HG02610 (cell line): ENCODE measurements around the gene IFITM10.

Experiments
- ATAC-seq: cut with Tn5 transposase; IDR thresholded peaks from one replicate; pipeline ENCODE4 v1.9.1; 2021; ENCODE audit warnings: mild to moderate bottlenecking, moderate library complexity; ENCODE audit not compliant: unreplicated experiment

IFITM10 gene

DNA sequence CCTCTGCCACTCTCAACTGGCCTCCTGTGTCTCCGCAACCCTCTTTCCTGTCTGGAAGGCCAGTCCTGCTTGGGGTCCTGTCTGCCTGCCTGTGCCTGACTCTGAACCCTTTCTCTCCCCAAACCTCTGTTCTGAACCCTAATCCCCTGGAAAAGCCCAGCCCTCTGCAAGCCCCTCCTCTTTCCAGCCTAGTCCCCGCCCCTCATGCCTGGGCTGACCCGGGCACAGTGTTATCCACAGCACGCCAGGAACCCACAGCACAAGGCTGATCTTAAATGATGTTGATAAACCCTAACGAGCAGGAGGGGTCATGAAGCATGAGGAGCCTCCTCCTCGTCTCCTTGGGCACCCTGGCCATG is at the start of gene IFITM10:
Gene IFITM10 (minus strand): TSS at position 115 of the 359 bp plus-strand sequence. CDS start 153 bp downstream, outside the sequence.
- no peak for ATAC-seq

DNA sequence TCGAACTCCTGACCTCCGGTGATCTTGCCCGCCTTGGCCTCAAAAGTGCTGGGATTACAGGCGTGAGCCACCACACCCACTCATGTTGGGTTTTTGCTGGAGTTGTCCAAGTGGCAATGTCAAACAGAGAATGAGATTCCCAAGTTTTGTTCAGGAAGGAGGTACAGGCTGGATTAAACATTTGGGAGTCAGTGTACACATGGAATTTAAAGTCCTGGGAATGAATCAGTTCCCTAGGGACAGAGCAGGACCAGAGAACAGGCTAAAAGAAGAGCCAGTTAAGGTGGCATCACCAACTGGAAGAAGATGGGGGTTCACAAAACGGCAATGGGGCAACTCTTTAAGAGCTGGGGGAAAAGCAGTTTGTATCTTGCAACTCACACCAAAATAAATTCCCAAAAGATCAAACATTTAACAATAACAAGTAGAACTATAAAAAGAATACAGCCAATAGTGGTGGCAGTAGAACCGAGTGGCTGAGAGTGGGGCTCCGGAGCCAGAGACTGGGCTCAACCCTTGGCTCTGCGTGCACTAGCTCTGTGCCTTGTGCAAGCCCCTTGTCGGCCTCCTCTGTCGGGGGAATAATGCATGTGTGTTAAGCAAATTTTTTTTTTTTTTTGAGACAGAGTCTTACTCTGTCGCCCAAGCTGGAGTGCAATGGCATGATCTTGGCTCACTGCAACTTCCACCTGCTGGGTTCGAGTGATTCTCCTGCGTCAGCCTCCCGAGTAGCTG is 47.2 kb upstream of the IFITM10 start:
- ATAC-seq, result no peak

DNA sequence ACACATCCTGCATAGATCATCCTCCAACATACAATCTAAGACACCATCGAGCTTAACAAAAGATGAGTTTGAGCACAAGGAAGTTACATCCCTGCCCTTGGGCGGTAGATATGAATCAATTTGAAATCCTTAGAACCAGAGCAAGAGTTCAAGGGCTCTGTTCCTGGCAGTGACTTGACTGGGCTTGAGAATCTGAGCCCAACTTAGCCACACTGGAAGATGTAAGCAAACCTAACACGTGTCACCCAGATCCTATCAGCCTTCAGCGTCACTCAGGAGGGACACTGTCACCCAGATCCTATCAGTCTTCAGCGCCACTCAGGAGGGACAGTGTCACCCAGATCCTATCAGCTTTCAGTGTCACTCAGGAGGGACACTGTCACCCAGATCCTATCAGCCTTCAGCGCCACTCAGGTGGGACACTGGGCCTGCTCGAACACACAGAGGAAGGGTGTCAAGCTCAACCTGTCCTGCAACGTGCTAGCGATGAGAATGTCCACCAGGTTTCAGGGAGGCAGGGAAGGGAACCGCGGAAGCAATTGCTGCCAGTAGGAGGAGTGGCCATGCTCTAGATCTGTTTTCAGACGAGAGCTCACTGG is 46.1 kb upstream of the IFITM10 start:
- ATAC-seq, result no peak

DNA sequence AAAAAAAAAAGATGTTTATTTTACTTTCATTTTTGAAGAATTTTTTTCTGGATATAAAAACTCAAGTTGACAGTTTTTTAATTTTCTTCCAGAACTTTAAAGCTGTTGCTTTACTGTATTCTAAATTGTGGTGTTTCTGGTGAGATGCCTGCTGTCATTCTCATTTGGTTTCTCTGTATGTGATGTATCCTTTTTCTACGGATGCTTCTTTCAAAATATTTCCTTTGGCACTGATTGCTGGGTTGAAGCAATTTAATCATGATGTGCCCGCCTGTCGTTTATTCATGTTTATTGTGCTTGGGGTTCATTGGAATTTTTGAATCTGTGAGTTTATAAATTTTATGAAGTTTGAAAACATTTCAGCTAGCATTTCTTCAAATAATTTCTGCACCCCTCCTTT is 42.7 kb upstream of the IFITM10 start:
- no peak for ATAC-seq

DNA sequence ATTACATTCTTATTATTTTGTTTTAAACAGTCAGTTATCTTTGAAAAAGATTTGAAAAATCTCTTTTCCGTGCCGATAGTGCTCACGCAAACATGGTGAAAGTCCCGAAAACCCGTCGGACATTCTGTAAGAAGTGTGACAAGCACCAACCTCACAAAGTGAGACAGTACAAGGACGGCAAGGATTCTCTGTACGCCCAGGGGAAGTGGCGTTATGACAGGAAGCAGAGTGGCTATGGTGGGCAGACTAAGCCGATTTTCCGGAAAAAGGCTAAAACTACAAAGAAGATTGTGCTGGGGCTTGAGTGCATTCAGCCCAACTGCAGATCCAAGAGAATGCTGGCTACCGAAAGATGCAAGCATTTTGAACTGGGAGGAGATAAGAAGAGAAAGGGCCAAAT is 42.1 kb upstream of the IFITM10 start:
- no peak for ATAC-seq

DNA sequence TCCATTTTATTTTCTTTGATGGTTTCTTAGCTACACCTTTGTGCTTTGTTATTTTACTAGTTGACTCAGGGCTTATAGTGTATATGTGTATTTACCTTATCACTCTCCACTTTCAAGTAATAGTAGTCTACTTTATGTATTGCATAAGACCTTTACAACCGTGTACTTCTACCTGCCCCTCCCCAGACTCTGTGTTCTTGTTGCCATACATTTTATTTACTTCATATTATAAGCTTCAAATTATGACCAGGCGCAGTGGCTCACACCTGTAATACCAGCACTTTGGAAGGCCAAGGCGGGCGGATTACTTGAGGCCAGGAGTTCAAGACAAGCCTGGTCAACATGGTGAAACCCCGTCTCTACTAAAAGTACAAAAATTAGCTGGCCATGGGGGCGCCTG is 41.5 kb upstream of the IFITM10 start:
- no peak for ATAC-seq

DNA sequence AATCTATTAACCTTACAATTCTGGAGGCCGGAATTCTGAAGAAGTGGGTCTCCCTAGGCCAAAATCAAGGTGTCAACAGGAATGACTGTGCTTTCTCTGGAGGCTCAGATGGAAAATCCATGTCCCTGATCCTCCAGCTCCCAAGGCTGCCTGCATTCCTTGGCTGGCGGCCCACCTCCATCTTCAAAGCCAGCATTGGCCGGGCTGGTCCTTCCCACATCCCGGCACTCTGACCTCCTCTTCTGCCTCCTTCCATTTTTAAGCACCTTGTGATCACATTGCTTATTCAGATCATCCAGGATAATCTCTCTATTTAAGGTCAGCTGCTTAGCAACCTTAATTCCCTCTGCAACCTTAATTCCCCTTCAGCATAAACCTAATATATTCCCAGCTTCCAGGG is 36.1 kb upstream of the IFITM10 start:
- no peak for ATAC-seq

DNA sequence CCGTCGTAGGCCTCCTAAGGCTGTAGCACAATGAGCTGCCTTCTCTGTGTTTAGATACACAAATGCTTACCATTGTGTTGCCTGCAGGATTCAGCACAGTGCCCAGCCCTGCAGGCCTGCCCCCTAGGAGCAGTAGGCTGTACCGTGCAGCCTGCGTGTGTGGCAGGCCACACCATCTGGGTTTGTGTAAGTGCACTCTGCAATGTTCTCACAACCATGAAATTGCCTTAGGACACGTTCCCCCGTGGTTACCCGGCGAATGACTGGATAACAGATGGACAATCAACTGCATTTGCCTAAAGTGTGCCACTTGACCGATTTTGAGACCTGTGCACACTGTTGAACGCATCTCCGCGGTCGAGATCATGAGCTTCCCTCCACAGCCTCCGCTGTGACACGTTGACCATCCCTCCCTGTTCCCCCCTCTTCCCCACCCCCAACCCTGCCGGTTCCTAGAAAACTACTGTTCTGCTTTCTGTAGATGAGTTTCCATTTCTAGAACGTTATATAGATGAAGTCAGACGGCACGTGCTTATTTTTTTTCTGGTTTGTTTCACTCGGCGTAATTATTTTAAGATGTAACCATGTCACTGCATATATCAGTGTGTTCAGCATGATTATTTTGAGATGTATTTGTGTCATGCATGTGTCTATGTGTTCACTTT is 35.5 kb upstream of the IFITM10 start:
- ATAC-seq, result no peak

DNA sequence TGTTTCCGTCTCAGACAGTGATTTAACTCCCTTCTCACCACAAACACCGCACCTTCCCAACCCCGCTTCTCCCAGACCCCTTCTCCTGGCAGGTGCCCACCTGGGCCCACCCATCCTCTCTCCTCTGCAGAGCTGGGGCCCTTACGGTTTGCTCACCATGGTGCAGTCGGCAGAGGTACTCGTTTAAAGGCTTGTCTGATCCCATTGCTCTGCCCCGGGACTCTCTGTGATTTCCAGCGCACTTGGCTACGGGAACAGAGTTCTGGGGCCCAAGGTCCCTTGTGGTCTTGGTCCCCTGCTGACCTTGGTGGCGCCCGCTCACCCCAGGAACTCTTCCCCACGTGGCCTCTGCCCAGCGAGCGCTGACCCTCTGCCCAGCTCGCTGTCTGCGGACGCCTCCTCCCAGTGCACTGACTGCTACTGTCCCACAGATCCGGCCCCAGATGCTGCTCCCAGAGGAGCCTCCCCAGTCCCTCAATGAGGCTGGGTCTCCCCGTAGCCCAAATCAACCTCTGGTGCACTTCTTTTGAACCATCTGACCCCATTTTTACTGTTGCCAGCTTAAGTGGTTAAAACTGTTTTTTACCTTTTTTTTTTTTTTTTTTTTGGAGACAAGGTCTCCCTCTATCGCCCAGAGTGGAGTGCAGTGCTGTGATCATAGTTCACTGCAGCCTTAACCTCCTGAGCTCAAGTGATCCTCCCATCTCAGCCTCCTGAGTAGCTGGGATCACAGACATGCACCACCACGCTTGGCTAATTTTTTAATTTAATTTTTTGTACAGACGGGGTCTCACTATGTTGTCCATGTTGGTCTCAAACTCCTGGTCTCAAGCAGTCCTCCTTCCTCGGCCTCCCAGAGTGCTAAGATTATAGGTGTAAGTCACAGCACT is 34.6 kb upstream of the IFITM10 start:
- no peak for ATAC-seq

DNA sequence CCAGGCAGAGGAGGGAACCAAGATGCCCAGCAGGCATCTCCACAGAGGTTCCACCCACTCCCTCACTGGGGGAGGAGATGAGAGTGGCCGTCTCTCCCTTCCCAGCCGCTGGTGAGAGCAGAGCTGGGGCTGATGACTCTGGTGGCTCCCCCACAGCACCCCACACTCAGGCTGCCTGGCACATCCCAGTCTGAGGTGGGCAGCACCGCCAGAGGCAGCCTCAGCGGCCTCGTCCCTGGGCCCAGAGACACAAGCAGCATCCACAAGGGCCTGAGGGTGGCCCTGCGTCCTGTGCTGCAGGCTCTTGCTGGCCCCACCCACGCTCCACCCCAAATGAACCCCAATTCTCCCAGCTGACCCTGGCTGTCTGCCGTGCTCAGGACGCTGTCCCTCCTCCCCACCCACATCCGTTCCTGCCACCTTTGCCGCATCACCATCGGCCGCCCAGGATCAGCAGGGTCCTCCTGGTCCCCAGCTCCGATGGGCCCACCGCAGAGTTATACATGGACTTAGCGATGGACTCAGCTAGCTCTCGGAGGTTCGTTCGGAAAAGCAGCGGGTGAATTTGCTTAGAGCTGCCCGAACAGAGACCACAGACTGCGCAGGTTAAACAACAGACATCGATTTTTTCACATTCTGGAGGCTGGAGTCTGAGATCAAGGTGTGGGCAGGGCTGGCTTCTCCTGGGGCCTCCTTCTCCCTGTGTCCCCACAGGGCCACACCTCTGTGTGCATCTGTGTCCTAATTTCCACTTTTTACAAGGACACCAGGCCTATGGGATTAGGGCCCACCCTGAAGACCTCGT is 33.5 kb upstream of the IFITM10 start:
- ATAC-seq, result no peak

DNA sequence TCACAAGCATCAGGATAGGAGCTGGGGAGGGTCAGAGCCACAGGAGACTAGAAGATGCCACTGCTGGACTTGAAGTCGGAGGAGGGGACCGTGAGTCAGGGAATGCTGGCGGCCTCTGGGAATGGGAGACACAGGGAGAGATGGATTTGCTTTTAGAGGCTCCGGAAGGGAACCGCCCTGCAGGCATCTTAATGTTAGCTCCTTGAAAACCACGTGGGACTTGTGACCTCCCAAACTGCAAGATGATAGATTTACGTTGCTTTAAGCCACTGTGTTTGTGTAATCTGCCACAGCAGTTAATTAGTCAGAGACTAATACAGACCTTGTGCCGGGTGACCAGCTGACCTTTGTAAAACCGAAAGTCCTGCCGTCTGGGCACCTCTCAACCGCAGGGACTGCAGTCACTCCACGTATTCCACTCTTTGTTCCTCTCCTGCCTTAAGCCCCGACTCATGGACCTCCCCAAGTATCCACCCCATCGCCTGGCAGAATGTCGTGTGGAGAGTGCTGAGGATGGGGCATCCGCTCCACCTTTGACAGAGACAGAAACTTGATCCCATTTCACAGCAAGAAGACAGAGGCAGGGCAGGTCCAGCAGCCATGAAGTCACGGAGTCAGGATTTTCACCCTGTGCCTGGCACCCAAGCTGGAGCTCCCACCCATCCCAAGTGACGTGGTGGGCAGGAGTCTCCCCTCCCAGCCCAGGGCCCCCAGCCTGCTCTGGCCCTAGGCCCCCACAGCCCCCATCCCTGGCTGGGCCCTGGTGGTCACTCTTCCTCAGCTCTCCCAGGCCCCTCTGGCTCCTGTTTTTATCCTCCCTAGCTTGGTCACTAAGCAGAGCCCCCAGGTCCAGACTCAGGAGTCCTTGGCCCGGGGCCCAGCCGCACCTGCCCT is 32.7 kb upstream of the IFITM10 start:
- ATAC-seq, result no peak

DNA sequence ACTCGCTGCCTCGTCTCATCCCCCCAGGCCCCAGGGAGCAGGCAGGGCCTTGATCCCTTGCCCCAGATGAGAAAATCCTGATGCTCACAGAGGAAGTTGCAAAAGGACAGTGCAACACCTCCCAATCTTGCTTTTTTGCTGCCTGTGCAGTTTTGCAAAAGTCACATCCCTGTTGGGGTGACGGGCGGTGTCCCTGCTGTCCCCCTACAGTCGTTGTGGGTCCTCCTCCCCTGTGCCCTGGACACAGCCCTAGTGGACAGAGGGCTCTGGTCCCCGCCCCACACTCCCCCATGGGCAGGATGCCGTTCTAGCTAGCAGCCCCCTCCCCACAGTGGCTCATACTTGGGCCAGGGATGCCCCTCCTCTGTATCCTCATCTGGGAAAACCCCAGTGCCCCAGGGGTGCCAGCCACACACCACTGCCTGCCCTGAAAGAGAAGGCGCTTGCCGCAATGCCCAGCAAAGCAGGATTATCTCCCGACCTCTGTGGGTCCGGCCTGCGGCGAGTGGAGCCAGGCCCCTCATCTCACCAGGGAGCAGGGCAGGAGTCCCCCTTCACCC is 31.7 kb upstream of the IFITM10 start:
- ATAC-seq, result no peak

DNA sequence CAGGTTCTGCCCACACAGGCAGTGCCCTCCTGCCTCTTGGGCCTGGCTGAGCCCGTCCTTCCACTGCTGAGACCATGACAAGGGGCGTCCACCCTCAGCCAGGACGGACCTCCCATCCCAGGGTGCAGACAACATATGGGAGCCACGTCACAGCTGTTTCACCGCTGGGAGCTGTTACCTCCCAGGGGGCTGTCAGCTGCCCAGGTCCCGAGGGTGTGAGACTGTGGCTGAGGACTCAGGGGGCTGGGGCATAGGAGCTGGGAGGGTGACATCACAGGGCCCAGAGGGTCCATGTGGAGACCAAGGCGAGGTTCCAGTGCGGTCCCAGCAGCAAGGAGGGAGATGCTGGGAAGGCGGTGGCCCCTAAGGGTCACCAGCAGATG is 31.2 kb upstream of the IFITM10 start:
- no peak for ATAC-seq

DNA sequence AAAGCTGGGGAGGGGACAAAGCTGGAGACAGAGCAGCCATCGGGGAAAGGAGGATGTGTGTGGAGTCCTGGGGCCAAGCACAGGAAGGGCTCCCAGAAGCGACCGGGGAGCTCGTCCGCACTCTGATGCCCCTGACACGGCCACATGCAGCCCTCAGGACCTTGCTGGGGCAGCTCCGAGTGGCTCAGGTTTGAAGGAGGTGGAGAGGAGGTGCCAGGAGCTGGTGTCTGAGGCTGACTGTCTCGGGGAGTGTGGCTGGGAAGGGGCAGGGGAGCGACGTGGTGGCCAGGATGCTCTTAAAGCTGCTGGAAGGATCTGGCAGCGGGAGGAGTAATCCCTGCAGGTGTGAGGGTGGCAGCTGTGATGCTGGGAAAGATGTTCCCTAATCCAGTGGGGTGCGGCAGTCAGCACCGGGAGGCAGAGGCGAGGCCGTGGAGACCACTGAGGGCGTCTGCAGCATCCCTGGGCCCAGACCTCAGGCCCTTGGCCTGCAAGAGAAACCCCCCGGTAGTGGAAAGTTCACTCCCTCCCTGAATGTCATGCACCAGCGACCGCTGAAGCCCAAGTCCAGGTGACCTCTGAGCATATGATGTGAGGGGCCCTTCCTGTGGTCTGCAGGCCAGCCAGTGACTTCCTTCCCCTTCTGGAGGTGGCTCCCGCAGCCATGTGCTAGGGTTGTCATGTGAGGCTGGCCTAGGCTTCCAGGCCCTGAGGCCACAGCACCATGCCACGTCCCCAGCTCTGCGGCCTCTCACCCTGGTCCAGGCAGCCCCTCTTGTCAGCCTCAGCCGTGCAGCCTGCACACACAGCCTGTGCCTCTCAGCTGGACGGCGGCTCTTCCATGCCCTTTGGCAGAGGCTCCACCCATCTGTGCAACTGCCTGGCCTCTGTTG is 30.6 kb upstream of the IFITM10 start:
- ATAC-seq, result no peak

DNA sequence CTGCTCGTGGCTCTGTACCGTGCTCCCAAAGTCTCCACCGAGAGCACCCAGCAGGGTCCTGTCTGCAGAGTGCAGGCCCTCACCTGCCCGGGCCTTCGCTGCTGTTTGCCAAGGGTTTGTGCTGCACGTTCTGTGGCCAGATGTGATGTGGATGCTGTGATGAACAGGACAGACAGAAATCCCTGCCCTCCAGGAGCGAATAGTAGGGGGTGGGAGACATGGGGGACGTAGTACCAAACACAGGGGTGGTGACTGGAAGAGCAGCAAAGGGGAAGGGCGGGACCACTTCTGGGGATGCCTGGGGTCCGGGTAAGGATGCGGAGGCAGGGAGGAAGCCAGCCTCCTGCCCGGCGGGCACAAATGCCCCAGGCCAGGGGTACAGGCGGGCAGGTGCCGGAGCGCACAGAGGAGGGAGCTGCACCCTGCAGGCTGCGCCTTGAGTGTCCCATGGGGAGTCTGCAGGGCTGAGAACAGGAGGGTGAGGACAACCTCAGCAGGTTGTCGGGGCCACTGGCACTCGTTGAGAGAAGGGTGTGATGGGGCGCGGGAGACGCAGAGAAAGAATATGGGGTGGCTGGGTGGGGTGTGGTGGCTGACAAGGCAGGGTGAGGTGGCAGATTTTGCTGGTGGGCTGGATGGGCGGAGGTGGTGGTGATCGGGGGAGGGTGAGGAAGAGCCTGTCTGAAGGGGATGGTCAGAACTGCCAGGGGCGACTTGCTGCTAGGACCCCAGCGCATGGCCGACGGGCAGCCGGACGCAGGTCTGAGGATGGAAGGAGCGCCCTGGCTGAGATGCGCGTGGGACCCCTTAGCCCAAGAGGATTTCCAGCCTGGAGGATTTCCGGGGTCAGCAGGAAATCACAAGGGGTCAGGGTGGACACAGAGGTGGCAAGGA is 29.7 kb upstream of the IFITM10 start:
- no peak for ATAC-seq

DNA sequence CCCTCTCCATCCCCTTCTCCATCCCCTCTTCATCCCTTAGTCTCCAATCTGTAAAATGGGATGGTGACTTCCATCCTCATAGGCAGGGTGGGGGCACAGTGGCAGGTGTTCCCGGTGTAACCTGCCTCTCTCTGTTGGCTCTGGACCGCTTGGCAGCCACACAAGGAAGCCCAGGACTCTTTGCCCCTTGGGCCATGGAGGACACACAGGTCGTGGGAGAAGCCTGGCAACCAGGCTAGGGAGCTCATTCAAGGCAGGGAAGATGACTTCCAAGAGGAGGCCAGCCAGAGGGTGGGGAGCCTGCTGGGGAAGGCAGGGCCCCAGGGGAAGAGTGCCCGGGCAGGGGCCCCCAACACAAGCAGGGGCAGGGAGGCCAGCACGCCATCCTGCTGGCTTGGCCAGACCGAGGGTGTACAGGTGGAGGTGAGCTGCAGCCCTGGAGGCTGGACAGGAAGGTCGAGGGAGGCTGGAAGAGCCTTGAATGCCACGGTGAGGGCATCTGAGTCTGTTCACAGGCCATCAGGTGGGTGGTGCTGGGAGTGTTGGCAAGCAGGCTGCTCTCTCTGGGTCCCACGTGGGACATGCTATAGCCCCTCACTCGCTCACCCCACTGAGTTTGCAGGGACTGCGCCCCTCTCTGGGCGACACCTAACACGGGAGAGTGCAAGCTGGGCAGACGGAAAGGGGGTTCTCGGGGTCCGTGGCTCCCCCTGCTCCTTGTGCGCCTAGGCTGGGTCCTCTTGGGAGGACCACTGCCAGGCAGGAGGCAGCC is 28.8 kb upstream of the IFITM10 start:
- ATAC-seq, result no peak
